Endothelial cell of umbilical vein (primary cell): ENCODE data around the gene DAPK2. TPM values are rescaled to one million over a fixed set of nuclear protein-coding genes. Genes with fewer than 3 reads are reported as not detected.

Experiments used
- BruUV-seq: library from RNA; stranded (reverse); fragments of 400-500 nt; replicated peaks from 2 replicates; lab custom pipeline; 2021; lab: Mats Ljungman, UMichigan
- CTCF ChIA-PET: fragments of 300-600, 350-600 bp; sonication (Branson Sonifier 250); formaldehyde crosslinking; loops from one replicate; lab custom pipeline; 2021; ENCODE audit warnings: antibody characterized with exemption, inconsistent platforms; lab: Charles Lee
- POLR2A ChIA-PET: fragments of 300-600, 350-600 bp; sonication (Branson Sonifier 250); formaldehyde crosslinking; loops from one replicate; lab custom pipeline; 2021; ENCODE audit warnings: antibody characterized with exemption, inconsistent platforms; lab: Charles Lee
- DNase-seq: peaks from one replicate; pipeline ENCODE4 v3.0.0-alpha.2; 2011; ENCODE audit warnings: low read depth, low spot score
- FAIRE-seq: peaks from 2 replicates; lab custom pipeline; 2011; peaks lifted over from hg19 to GRCh38; lab: Jason Lieb, UNC
- H2AFZ ChIP-seq: 2 replicates; pipeline ENCODE4 v1.6.0; 2012; ENCODE audit warnings: low read depth, low read length, control low read depth, inconsistent platforms
- H3K27ac ChIP-seq: 2 replicates; pipeline ENCODE4 v1.5.1; 2011; ENCODE audit warnings: low read depth, mild to moderate bottlenecking, control low read depth, low read length, moderate library complexity; ENCODE audit not compliant: insufficient read depth
- H3K27me3 ChIP-seq, 2 experiments: 2 replicates each; pipeline versions ENCODE4 v1.6.0 to v1.6.1; 2011; ENCODE audit warnings: low read length in 2 of 2, mixed read lengths in 1 of 2; ENCODE audit not compliant: control insufficient read depth in 2 of 2, insufficient read depth in 2 of 2
- H3K36me3 ChIP-seq, 2 experiments: 2 replicates in 1 of 2; 3 replicates in 1 of 2; pipeline ENCODE4 v1.5.1; 2011; ENCODE audit warnings: low read length in 2 of 2, mild to moderate bottlenecking in 1 of 2, moderate library complexity in 1 of 2; ENCODE audit not compliant: control insufficient read depth in 2 of 2, insufficient read depth in 2 of 2; ENCODE audit errors: extremely low read depth in 1 of 2
- H3K4me1 ChIP-seq: 3 replicates; pipeline ENCODE4 v1.5.1; 2011; ENCODE audit warnings: mild to moderate bottlenecking, low read length; ENCODE audit not compliant: control insufficient read depth, insufficient read depth; ENCODE audit errors: extremely low read depth
- H3K4me2 ChIP-seq: 2 replicates; pipeline ENCODE4 v1.6.1; 2011; ENCODE audit warnings: low read length, control low read depth, mixed read lengths; ENCODE audit not compliant: insufficient read depth
- H3K4me3 ChIP-seq, 3 experiments: fragments of 200-600 bp in 1 of 3; sonication (generic), shearing (Covaris generic) in 1 of 3; replicated peaks in 1 of 3; 2 replicates each; pipeline ENCODE4 v1.5.1; 2011 to 2016; ENCODE audit warnings: control low read depth in 3 of 3, low read length in 3 of 3, mild to moderate bottlenecking in 2 of 3, inconsistent platforms in 1 of 3, low read depth in 1 of 3, moderate library complexity in 1 of 3; ENCODE audit not compliant: insufficient read depth in 1 of 3
- H3K79me2 ChIP-seq: 2 replicates; pipeline ENCODE4 v1.6.0; 2012; ENCODE audit warnings: low read length, inconsistent platforms; ENCODE audit not compliant: control insufficient read depth, insufficient read depth
- H3K9ac ChIP-seq: replicated peaks from 2 replicates; pipeline ENCODE3; 2011; ENCODE audit warnings: low read length, control low read depth; ENCODE audit not compliant: insufficient read depth; ENCODE audit errors: extremely low read depth
- H3K9me1 ChIP-seq: replicated peaks from 3 replicates; pipeline ENCODE4 v1.6.0; 2011; ENCODE audit warnings: mild to moderate bottlenecking, low read length; ENCODE audit not compliant: control insufficient read depth, insufficient read depth; ENCODE audit errors: extremely low read depth
- H3K9me3 ChIP-seq: replicated peaks from 2 replicates; pipeline ENCODE4 v1.5.1; 2012; ENCODE audit warnings: low read length, inconsistent platforms; ENCODE audit not compliant: control insufficient read depth, insufficient read depth
- H4K20me1 ChIP-seq: replicated peaks from 2 replicates; pipeline ENCODE3; 2011; ENCODE audit warnings: mild to moderate bottlenecking, low read length; ENCODE audit not compliant: control insufficient read depth, insufficient read depth; ENCODE audit errors: extremely low read depth
- EZH2 ChIP-seq: IDR thresholded peaks from 2 replicates; pipeline ENCODE4 v1.6.1; 2012; ENCODE audit warnings: borderline replicate concordance, low read depth, mild to moderate bottlenecking, moderate library complexity, low read length, inconsistent platforms; ENCODE audit not compliant: severe bottlenecking
- FOS ChIP-seq: IDR thresholded peaks from 2 replicates; pipeline ENCODE4 v1.6.1; 2011; ENCODE audit warnings: mild to moderate bottlenecking, low read length, moderate library complexity, borderline replicate concordance; ENCODE audit not compliant: insufficient read depth
- GATA2 ChIP-seq: IDR thresholded peaks from 2 replicates; pipeline ENCODE4 v1.7.0; 2011; ENCODE audit warnings: low read depth, mild to moderate bottlenecking, moderate library complexity, mixed read lengths, low read length; ENCODE audit not compliant: insufficient read length, insufficient read depth
- JUN ChIP-seq: IDR thresholded peaks from 2 replicates; pipeline ENCODE4 v1.6.1; 2011; ENCODE audit warnings: borderline replicate concordance, low read depth; ENCODE audit not compliant: insufficient read length, insufficient read depth
- MYC ChIP-seq: IDR thresholded peaks from one replicate; pipeline ENCODE4 v1.6.1; 2011; ENCODE audit warnings: mild to moderate bottlenecking, low read depth, low read length
- POLR2A ChIP-seq: IDR thresholded peaks from 2 replicates; pipeline ENCODE4 v1.6.1; 2012; ENCODE audit warnings: low read depth, mild to moderate bottlenecking, control low read depth, low read length
- POLR2AphosphoS5 ChIP-seq: IDR thresholded peaks from 2 replicates; pipeline ENCODE4 v1.6.1; 2012; ENCODE audit warnings: low read depth, mild to moderate bottlenecking, control low read depth, low read length, moderate library complexity; ENCODE audit not compliant: insufficient read depth
- dilution Hi-C: fragments of 300-500 bp; cut with MboI; formaldehyde crosslinking; loops from one replicate; pipeline ENCODE4 v1.15.0; 2019; ENCODE audit warnings: low sequenced_read_pairs; ENCODE audit not compliant: extremely low pct_ligation_motif_present
- intact Hi-C: fragments of 100-400 bp; cut with micrococcal nuclease; formaldehyde crosslinking; loops from one replicate; pipeline ENCODE4 v1.10.0; 2022
- polyA plus RNA-seq, 4 experiments: library from polyadenylated mRNA; depleted of rRNA in 3 of 4; stranded (reverse) in 3 of 4; unstranded in 1 of 4; fragments of >200 nt; gene quantifications; 2 replicates each; pipeline versions ENCODE4 v1.2.1 to v1.2.3, GENCODE V29; 2011 to 2012; ENCODE audit warnings: missing spikeins in 1 of 4
- total RNA-seq: library from RNA; stranded (reverse); gene quantifications from 2 replicates; pipeline ENCODE4 v1.2.3, GENCODE V29; 2021
- TF ChIP-seq, protein P1 (sequence below), 2 donors: IDR thresholded peaks; 1 replicate in 1 of 2; 2 replicates in 1 of 2; pipeline ENCODE4 v1.5.1; 2011; ENCODE audit warnings: low read length in 2 of 2, mild to moderate bottlenecking in 2 of 2, moderate library complexity in 2 of 2, control low read depth in 1 of 2, inconsistent platforms in 1 of 2, low read depth in 1 of 2; ENCODE audit not compliant: insufficient read depth in 1 of 2; ENCODE audit errors: extremely low read depth in 1 of 2
- TF ChIP-seq, protein P2 (sequence below): IDR thresholded peaks from 2 replicates; pipeline ENCODE4 v1.6.1; 2011; ENCODE audit not compliant: insufficient read depth, insufficient read length

The DAPK2 gene
- total and polyA plus RNA-seq, 2 donors (not counting 3 experiments of a cell fraction or from before 2014, with no cell fraction given) = 2.8 to 6.7 TPM

DNA sequence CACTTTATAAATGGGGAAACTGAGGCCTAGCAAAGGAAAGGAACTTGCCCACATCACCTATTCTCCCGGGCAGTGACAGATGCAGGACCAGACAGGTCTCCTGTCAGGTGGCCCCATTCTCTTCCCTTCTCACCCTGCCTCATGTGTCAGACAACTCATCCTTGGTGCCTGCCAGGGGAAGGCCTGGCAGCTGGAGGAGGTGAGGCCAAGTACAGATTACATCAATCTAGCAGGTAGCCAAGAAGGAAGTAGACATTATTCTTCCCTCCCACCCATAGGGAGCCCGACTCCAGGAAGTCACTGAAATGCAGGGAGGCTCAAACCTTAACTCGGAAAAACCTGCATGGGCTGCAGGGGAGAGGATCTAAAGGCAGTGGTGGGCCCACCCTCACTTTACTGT is 39.6 kb downstream of the DAPK2 start:
- no peaks in the 10 kb centered on the region for H3K9me1 ChIP-seq
- CTCF ChIA-PET = interaction anchor here (0.7 to 1.1 kb wide), 3 partner anchors 12 to 255 kb away, joined by 3 read pairs; no protein-coding TSS in a partner anchor
- peaks cover 0 to 9% of the 10 kb centered on the region in 2 experiments for H3K27me3 ChIP-seq
- DNase-seq = no peak
- no peak overlapping the region for H3K9ac ChIP-seq
- dilution Hi-C loops = no loop called here
- no peaks in the 10 kb centered on the region for H3K79me2 ChIP-seq
- H2AFZ ChIP-seq = no peak overlapping the region
- POLR2A ChIA-PET = no interaction called here
- no TSS peak for BruUV-seq
- no peaks in the 10 kb centered on the region for H4K20me1 ChIP-seq
- H3K4me3 ChIP-seq = no peak overlapping the region
- H3K36me3 ChIP-seq = no peaks in the 10 kb centered on the region
- H3K27ac ChIP-seq = no peak overlapping the region
- intact Hi-C loops = no loop called here
- H3K9me3 ChIP-seq = no peaks in the 10 kb centered on the region
- peaks cover 10% of the 10 kb centered on the region for H3K4me1 ChIP-seq
- TF ChIP-seq MYC (no peak), GATA2 (no peak), EZH2 (no peak), POLR2AphosphoS5 (no peak), POLR2A (no peak), FOS (no peak), JUN (no peak)
- TF ChIP-seq, protein P1, sequence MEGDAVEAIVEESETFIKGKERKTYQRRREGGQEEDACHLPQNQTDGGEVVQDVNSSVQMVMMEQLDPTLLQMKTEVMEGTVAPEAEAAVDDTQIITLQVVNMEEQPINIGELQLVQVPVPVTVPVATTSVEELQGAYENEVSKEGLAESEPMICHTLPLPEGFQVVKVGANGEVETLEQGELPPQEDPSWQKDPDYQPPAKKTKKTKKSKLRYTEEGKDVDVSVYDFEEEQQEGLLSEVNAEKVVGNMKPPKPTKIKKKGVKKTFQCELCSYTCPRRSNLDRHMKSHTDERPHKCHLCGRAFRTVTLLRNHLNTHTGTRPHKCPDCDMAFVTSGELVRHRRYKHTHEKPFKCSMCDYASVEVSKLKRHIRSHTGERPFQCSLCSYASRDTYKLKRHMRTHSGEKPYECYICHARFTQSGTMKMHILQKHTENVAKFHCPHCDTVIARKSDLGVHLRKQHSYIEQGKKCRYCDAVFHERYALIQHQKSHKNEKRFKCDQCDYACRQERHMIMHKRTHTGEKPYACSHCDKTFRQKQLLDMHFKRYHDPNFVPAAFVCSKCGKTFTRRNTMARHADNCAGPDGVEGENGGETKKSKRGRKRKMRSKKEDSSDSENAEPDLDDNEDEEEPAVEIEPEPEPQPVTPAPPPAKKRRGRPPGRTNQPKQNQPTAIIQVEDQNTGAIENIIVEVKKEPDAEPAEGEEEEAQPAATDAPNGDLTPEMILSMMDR (IDR thresholded peaks at IDR 0.05; ENCODE audit: extremely low read depth in 1 of 2, insufficient read depth in 1 of 2, low read depth in 1 of 2, low read length in 2 of 2) = no peak
- TF ChIP-seq, protein P2, sequence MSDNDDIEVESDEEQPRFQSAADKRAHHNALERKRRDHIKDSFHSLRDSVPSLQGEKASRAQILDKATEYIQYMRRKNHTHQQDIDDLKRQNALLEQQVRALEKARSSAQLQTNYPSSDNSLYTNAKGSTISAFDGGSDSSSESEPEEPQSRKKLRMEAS = no peak
- FAIRE-seq = no peak
- no peak overlapping the region for H3K4me2 ChIP-seq
